ENCODE results near the gene TPSG1. TPM values are rescaled to one million over a fixed set of nuclear protein-coding genes. Genes with fewer than 3 reads are reported as not detected.

TPSG1 gene
- total RNA-seq, 1 experiment from 2014 or later, result not detected

- no peak overlapping the region; the same call in 1 of the 2 replicates for H2BK15ac ChIP-seq (ENCODE audit: low read depth, low read length)
- H3K4me1 Mint-ChIP-seq, result no peaks in the 10 kb centered on the region
- no peak for TF ChIP-seq CTCF (conservative IDR thresholded peaks at IDR 0.05)
- H3K23ac ChIP-seq (ENCODE audit: insufficient read length, low read depth, low read length), result no peak overlapping the region
- H4K8ac ChIP-seq (replicated peaks; ENCODE audit: insufficient read length, low read depth, low read length), result no peak overlapping the region
- H2AK5ac ChIP-seq (ENCODE audit: insufficient read length, low read length), result no peak overlapping the region
- H2BK120ac ChIP-seq (ENCODE audit: low read depth, low read length, poor library complexity, severe bottlenecking), result no peak overlapping the region
- no peaks in the 10 kb centered on the region for H3K27me3 ChIP-seq (ENCODE audit: insufficient read depth, low read length)
- no peak overlapping the region for H3T11ph ChIP-seq (ENCODE audit: low read length)
- no peak overlapping the region for H3K27ac ChIP-seq (ENCODE audit: insufficient read length, low read depth, low read length)
- no peak overlapping the region for H3K18ac ChIP-seq (ENCODE audit: insufficient read length, low read depth, low read length)
- no peaks in the 10 kb centered on the region for H3K4me1 ChIP-seq (ENCODE audit: insufficient read depth, low read length)
- H3K27ac Mint-ChIP-seq, result no peak overlapping the region
- H3K23me2 ChIP-seq (ENCODE audit: insufficient read length, low read depth, low read length, poor library complexity, severe bottlenecking), result no peaks in the 10 kb centered on the region
- no peaks in the 10 kb centered on the region for H3K9me3 Mint-ChIP-seq
- peaks cover 3% of the 10 kb centered on the region for H4K20me1 ChIP-seq (ENCODE audit: control insufficient read depth, insufficient read depth, insufficient read length)
- H3K56ac ChIP-seq (ENCODE audit: insufficient read length, low read depth, low read length), result no peak overlapping the region
- WGBS (ENCODE audit: extremely low coverage, insufficient read length, low lambda C conversion rate), result no CpG with 5 or more reads among the region's 12 CpGs
- H3K4me2 ChIP-seq (ENCODE audit: insufficient read depth, insufficient read length, low read length), result no peak overlapping the region
- no peaks in the 10 kb centered on the region for H3K27me3 Mint-ChIP-seq (ENCODE audit: low read depth)
- no peaks in the 10 kb centered on the region for H3K79me1 ChIP-seq (ENCODE audit: insufficient read depth, low read depth, low read length, poor library complexity, severe bottlenecking)
- no peak overlapping the region for H4K91ac ChIP-seq (ENCODE audit: insufficient read length, low read depth, low read length)
- H3K36me3 Mint-ChIP-seq (ENCODE audit: insufficient read depth in 1 of 3, low read depth in 3 of 3), result peaks cover 2 to 29% (median 23%) of the 10 kb centered on the region in 3 experiments; a peak in 6 of 7 replicates
- no peak overlapping the region for H2BK12ac ChIP-seq (ENCODE audit: insufficient read length, low read depth, low read length)
- no peak overlapping the region; the same call in 1 of the 2 replicates for H3K14ac ChIP-seq (ENCODE audit: insufficient read depth, low read length)
- no peak overlapping the region for H3K4me3 Mint-ChIP-seq
- H2BK20ac ChIP-seq (ENCODE audit: low read depth, low read length, poor library complexity, severe bottlenecking), result no peak overlapping the region
- DNase-seq, result no peak
- no peaks in the 10 kb centered on the region for H3K79me2 ChIP-seq (ENCODE audit: insufficient read depth, low read length)
- H3K9ac ChIP-seq (ENCODE audit: extremely low read depth, insufficient read length, low read length), result no peak overlapping the region
- no peaks in the 10 kb centered on the region for H3K9me3 ChIP-seq (ENCODE audit: control insufficient read depth, low read depth, low read length)
- H2BK5ac ChIP-seq (ENCODE audit: insufficient read length, low read length), result no peak overlapping the region
- H2AFZ ChIP-seq (ENCODE audit: low read length), result no peak overlapping the region
- no peak overlapping the region for H4K5ac ChIP-seq (ENCODE audit: insufficient read length, low read depth, low read length)
- no peak overlapping the region for H3K4ac ChIP-seq (ENCODE audit: low read depth, low read length)
Measured at GRCh38 chr16:1216296-1216619, 8.8 kb downstream of the TPSG1 start.

Measured in H9 (cell line).